Measurements from ENCODE around the gene DLG2. TPM values are rescaled to one million over a fixed set of nuclear protein-coding genes. Genes with fewer than 3 reads are reported as not detected.
A peak's percentile ranks its signal among the peaks of the same experiment; 100 is the strongest.

The DLG2 gene
- polyA plus RNA-seq, 3 donors = 9.9 to 11.8 (median 10.1) TPM

DNA sequence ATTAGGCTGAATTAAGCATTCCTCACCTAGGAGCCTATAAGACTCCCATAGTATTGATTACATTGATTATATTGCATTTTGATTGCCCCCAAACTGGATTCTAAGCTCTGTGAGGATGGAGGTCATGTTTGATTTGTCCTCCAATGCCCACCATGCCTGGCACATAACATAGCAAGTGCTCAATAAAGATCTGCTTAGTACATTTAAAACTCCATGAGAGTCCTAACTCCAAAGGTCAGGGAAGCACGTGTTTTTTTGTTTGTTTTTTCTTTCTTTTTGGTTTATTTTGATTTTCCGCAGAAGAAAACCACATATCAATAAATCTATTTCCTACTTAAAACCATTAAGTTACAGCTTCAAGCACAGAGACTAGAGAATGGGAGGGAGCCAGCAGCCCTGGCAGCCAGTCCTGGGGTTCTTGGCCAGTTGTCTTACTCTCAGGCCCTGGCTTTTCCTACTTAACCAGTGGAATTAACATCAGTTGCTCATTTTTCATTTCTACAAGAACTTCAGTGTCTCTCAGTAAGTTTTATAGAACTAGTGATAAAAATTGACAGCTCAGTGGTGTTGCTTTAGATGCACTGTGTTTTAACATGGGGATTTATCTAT is 1911.1 kb downstream of the DLG2 start:
- DNase-seq (ENCODE audit: extremely low read depth in 1 of 11, low read depth in 9 of 11, low spot score in 4 of 11) = no peak

DNA sequence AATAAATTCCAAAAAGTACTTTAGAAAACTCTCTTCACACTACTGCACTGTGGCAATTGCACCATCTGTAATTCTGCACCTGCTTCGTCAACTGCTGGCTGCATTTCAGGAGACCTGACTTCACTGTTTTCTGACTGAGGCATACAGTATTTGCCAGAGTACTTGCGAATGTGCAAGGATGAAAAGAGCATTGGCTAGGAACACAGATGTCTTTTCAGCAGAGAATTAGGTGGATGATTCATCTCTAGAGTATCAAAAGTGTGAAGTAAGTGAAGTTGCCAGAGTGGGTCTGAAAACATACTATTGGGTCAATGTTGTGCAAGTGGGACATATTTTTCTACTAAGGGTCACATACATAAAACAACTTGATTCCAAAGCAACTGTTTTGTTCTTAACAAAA is 1913.4 kb downstream of the DLG2 start:
- no peak for DNase-seq (ENCODE audit: extremely low read depth in 1 of 11, low read depth in 9 of 11, low spot score in 4 of 11)

DNA sequence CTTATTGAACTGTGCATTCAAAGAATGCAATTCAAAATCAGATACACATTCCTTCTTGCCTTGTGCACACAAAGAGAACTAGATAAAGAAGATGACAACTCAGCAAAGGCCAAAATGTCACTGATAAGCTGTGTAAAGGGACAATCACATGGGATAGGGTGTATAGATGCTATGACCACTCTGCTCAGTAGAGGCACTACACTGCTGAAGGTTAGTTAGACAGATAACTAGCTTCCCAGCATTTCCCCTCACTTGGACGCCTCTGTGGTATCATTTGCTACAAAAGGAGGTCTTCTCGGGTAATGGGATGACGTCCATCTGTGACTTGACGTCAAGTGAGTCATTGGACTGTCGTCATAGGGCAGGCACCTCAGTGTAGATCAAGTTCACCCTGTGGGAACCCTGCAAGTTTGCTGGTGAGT is 1916.0 kb downstream of the DLG2 start:
- DNase-seq (ENCODE audit: extremely low read depth in 1 of 11, low read depth in 9 of 11, low spot score in 4 of 11) = no peak

DNA sequence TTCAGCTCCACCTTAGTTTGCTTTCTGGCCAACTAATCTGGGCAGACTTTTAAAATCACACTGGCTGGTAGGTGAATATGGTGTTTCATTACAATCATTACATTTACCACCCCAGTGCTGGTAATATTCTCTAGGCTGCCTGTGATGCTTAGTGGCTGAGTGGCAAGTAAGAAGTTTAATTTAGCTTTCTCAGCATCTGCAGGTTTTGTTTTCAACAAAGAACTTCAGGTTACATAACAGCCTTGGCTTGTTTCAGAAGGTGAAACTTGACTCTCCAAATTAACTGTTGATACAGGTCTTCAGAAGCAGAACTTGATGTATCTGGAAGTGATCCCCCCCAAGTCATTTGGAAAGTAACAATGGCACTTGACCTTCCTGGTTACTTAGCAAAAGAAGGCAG is 1917.7 kb downstream of the DLG2 start:
- DNase-seq (ENCODE audit: extremely low read depth in 1 of 11, low read depth in 9 of 11, low spot score in 4 of 11) = no peak

DNA sequence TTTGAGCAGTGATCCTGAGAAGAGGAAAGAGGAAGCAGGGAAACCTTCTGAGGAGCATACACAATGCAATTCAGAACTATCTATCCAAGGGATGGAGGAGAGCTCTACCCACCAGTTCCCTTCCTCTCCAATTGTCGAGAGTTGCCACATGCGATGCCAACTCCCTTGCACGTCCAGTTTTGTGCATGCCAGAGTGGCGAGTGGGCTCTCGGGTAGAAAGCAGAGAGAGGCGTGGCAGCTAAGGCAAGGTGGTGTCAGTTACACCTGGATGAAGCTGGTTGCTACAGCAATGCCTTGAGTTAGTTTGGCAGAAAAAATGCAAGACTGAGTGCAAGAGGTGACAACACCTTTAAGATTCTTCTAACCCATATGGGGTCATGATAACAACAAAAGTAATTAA is 1920.6 kb downstream of the DLG2 start:
- no peak for DNase-seq (ENCODE audit: extremely low read depth in 1 of 11, low read depth in 9 of 11, low spot score in 4 of 11)

DNA sequence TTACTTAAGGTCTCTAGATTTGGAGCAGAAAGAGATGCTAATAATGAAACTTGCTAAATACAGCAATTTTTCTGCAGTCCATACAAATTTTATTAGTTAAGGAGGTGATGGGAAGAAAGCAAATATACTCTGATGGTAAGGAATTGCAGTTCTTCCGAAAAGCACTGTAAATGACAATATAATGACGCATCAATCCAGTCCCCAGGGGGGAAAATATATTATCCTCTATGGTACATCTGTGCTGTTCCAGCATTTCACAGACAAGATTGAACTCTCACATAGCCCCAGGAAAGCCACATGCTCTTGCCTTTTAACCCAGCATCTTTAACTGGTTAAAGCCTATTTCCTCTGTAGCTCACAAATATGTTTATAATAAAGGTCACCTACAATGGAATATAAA is 1924.3 kb downstream of the DLG2 start:
- no peak for DNase-seq (ENCODE audit: extremely low read depth in 1 of 11, low read depth in 9 of 11, low spot score in 4 of 11)

DNA sequence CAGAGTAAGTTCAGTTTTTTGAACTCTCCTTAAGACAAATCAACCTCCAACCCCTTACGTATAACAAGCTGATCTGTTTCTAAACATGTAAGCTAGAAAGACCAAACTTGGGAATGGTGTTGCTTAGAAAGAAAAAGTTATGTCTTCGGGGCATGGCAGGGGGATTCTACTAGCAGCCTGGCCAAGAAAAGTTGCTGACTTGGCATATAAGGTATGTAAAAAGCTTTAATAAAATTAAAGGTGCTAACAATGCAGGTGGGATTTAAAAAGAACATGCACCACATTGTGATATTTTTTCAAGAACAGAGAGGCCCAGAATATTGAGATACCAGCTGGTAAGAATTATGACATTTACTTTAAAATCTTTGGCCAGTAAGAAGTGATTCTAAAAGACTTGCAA is 1929.6 kb downstream of the DLG2 start:
- no peak for DNase-seq (ENCODE audit: extremely low read depth in 1 of 11, low read depth in 9 of 11, low spot score in 4 of 11)

DNA sequence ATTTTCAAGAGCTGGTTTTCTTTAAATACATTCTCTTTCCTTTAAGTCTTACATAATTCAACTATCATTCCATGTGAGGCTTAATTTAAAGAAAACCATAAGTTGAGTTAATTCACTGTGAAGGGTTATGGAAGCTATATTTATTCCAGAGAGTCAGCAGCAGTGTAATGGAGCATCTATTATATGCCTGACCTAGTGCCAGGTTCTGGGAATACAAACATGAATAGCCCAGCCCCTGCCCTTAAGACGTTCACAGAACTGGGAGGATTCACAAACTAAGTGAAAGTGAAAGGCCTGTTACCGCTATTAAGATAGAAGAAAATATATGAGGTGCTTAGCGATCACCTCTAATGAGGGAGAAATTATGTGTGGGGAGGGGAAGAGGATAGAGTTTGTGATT is 1932.1 kb downstream of the DLG2 start:
- no peak for DNase-seq (ENCODE audit: extremely low read depth in 1 of 11, low read depth in 9 of 11, low spot score in 4 of 11)

DNA sequence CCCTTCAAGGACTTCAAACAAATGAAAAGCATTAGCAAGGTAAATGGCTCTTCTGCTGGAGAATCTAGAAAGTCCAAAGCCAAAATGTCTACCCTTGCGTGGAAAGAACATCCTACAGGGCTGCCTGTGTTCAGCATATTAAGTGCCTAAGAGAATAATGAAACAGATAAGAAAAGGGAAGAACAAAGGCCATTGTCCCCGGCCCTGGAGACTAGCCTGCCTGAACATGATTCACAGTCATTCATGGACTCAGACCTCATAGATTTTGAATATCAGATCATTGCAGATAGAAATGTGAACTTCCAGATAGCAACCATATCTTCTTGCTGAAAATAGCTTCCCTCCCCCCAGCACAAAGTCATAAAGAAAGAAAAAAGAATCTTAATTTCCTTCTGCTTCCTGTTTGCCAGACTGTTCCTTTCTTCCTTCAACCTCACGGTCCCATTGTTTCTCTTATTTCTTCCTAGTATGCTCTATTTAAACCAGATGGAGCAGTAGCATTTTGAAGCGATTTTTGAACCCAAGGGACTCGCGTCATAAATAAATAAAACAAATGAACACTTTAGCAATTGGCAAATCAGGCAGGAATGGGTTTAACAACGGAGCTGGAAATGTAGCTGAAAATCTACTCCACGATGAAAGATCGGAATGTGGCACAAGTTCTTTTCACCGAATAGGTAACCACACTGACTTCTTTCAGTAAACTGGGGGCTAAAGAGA is 1932.8 kb downstream of the DLG2 start:
- DNase-seq (ENCODE audit: extremely low read depth in 1 of 11, low read depth in 9 of 11, low spot score in 4 of 11) = no peak

DNA sequence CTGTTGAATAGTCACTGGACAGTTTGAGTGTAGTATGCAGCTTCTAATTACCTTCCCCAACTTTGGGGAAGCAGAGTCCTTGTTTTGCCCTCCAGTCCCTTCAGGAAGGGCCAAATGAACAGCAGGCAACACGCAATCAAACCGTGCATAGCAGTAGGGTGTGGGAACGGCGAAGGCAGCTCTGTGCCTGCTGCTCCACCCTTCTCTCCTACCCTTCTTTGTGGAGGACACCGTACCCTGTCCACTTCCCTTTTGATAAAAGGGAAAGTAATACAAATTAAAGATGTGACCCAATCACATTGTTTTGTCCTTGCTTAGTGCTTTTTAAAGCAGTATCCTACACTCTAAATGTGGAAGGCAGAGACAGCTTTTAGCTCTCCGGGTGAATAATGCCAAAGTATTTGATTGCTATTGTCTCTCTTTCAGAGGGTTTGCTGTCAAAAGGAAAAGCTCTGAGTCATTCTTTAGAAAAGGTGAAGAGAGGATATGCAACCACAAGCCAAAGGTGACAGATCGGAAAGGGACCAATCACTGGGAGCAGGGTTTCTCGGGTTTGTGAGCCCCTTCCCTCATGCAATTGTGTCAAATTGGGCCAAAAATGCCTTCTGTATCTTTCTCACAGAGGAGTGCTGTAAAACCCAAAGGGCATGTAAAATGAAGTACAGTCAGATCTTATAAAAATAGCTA is 1933.7 kb downstream of the DLG2 start:
- DNase-seq (ENCODE audit: extremely low read depth in 1 of 11, low read depth in 9 of 11, low spot score in 4 of 11) = no peak

DNA sequence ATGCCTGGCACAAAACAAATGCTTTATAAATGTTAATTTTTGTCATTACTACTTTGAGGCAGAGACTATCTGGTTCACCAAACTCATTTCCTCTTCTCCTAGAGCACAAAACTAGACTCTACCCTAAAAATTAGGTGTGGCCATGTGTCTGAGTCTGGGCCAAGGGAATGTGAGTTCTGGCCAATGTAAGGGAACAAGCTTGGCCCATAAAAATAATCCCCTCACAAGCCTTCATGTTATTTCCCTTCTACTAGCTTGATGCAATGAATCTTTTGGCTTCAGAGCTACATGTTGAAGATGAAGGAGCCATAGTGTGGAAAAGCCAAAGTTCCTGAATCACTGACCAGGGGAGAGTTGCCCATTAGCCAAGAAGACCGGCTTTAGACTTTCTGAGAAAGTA is 1934.5 kb downstream of the DLG2 start:
- no peak for DNase-seq (ENCODE audit: extremely low read depth in 1 of 11, low read depth in 9 of 11, low spot score in 4 of 11)

DNA sequence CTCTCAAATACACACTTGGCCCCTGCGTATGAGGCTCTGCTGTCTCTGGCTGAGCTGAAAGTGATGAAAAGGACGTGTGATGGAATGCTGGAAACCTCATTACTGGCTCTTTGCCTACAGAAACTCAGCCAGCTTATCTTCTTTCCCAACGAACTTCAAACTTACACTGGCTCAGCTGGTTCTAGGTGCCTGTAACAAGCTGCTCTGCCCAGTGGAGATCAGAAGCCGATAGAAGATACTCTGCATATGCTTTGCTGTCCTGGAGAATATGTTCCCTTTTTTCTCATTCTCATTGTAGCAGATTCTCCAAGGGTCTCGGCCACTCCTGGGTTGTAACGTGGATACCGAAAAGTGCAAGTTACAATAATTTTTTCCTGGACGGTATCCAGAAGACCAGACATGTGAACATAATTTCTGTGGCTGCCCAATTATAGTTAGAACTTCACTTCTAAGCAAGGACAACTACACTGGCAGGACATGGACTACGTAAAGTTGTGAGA is 1935.6 kb downstream of the DLG2 start:
- no peak for DNase-seq (ENCODE audit: extremely low read depth in 1 of 11, low read depth in 9 of 11, low spot score in 4 of 11)

DNA sequence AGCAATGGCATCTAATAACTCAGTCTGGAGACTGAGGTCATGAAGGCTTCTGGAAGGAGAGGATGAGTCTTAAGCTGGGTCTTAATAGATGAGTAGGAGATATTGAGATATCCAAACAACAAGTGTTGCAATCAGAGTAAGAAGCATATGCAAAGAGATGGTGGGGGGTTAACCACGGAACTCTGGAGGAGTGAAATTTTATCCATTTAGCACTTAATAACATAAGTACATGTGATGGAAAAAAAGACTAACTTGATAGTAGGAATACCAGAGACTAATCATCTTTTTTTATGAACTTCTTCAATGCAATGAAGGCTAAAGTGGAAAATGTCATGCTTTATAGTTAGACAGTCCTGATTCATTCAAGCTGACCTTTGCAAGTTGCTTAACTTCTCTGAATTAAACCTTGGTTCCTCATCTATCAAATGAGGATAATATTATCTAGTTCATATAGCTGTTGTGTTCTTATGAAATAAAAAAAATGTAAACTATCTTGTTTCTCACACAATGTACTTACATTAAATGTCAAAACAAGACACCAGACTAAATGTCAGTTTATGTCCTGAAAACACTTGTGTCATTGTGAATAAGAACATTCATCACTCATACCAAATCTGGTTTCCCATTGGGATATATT is 1937.9 kb downstream of the DLG2 start:
- no peak for DNase-seq (ENCODE audit: extremely low read depth in 1 of 11, low read depth in 9 of 11, low spot score in 4 of 11)

DNA sequence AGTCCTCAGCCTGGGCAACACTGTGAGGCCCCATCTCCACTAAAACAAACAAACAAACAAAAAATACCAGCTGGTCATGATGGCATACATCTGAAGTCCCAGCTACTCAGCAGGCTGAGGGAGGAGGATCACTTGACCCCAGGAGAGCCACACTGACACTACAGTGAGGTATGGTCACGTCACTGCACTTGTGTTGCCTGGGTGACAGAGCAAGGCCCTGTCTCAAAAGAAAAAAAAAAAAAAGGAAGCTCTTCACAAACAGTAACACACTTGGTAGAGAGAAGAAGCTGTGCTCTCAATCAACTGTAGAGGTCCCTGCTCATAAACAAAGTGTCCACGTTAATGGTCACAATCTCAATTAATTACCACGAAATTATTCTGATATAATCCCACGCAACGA is 1939.4 kb downstream of the DLG2 start:
- DNase-seq (ENCODE audit: extremely low read depth in 1 of 11, low read depth in 9 of 11, low spot score in 4 of 11) = no peak

DNA sequence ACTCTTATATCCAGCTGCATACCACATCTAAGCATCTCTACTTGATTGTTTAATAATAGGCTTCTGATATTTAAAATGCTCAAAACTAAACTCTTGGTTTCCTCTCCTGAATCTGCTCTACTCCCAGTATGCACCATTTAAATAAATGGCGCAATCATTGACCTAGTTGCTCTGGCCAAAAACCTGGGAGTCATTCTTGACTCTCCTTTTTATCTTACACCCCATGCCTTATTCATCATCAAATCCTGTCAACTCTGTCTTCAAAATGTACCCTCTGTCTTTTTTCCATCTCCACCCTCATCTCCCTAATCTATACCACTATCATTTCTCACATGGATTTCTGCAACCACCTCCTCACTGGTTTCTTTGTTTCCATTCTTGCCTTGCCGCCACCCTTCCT is 1941.4 kb downstream of the DLG2 start:
- no peak for DNase-seq (ENCODE audit: extremely low read depth in 1 of 11, low read depth in 9 of 11, low spot score in 4 of 11)

DNA sequence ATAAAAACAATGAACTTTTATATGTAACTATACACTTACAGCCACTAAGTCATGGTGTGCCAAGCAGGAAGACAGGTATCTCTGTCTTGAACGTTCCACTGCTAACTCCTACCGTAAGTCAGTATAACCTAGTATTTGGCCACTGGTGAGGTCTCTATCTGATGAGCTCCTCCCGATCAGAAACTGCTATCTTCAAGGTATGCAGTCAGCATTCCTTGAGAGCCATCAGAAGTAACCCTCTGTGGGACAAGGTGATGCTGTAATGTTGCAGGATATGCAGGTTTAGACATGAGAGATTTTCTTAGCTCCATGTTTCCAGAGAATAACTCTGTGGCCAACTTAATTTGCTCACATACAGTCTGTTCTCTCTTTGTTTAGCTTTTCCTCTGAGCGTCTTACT is 1943.1 kb downstream of the DLG2 start:
- DNase-seq (ENCODE audit: extremely low read depth in 1 of 11, low read depth in 9 of 11, low spot score in 4 of 11) = no peak

DNA sequence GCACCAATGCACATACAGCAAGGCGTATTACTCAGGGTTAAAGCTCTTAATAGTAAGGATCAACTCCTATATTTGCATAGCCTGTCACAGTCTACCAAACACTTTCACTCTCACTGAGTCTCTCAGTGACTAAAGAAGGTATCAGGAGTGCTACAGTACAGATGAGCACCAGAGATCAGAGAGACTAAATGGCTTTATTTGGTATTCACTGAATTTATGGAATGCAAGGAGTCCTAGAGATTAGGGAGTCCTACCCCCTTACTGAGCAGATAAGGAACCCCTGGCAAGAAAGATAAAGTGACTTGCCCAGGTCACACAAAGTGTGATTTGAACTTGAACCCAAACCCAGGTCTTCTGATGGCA is 1944.6 kb downstream of the DLG2 start:
- DNase-seq (ENCODE audit: extremely low read depth in 1 of 11, low read depth in 9 of 11, low spot score in 4 of 11) = no peak

DNA sequence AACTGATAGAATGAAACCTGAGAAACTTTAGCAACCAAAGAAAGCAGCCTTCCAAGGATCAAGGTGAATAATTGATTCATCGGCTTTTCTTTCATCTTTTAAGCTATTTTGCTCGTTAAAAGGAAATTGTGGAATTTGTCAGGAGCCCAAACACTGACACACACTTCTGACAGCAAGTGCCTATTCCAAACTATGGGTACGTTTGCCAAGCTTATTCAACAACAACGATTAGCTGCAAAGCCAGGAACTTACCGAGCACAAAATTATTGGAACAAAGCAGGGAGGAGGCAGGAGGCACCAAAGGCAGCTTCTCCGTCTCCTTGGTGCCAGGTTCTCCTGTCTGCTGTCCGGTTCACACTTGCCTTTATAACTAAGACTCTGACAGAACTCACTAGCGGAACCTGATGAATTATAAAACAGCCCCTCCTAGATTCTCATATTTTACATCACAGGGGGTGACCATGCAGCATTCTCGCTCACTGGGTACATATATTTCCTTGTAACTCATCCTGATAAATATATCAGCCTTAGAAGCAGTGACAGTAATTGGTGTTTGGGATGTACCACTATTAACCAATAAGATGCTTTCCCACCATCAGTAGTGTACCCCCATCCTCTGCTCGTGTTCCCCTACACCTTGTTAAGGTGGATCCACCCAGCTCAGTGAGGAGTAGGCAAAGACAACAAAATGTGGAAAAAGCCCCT is 1945.1 kb downstream of the DLG2 start:
- DNase-seq (ENCODE audit: extremely low read depth in 1 of 11, low read depth in 9 of 11, low spot score in 4 of 11) = no peak

DNA sequence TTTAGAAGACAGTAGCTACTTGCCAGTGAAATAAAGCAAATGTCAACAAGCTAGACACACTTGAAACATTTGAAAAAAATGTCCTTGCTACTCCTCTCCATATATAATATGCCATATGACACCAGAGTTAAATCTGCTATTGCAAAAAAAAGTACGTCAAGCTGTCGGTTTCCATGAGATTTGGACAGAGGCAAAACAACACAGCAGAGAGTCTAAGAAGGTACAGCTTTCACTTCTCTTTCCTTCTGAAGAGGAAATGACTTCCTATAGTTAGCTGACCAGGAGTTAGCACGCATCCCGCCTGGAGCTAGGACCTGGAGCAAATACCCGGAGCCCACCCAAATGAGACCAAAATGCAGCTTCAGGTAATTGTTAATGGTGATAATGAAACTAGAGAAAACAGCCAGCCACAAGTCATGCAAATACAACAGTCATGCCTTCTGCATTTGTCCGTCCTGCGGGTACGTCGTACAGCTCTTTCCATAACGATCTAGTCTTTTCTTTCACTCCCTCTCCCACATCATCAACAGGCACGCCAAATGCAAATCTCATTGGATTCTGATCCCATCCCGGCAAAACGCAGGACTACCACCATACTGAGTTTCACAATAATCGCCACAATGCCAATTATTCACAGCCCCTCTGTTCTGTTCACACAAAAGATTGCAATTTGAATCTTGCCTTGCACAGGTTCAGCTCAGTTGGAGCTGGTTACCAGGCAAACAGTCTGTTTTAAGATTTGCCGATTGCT is 1945.9 kb downstream of the DLG2 start:
- DNase-seq (ENCODE audit: extremely low read depth in 1 of 11, low read depth in 9 of 11, low spot score in 4 of 11) = peak in 1 of 11 donors; percentile 12
